CD4-positive, alpha-beta T cell treated with Interleukin-17A for 4 hours (primary cell): ENCODE data around the gene ST7L.
"Not testable (repeated sequence)": the region's sequence is repeated elsewhere in the genome, so short reads cannot be mapped to it uniquely, and the experiment has no call there.

Experiments
- DNase-seq: peaks from one replicate; pipeline ENCODE4 v3.0.0-alpha.2; 2020; ENCODE audit warnings: mixed read lengths

Gene ST7L

GRCh38 chr1:112618721-112619517 lies at the start of gene ST7L:
ST7L (minus strand) TSS chr1:112619141; CDS start chr1:112619113, 28 bp downstream.
- peak; percentile 62 for DNase-seq

GRCh38 chr1:112666946-112667345 lies 48.0 kb upstream of the ST7L start:
- DNase-seq, result no peak

- no peak for DNase-seq
These were observed 46.9 kb upstream of the ST7L start for GRCh38 chr1:112665857-112666256.

GRCh38 chr1:112651205-112651604 lies 32.3 kb upstream of the ST7L start:
- DNase-seq, result no peak

- DNase-seq, result no peak
These were observed 27.3 kb upstream of the ST7L start for GRCh38 chr1:112646225-112646624.

- DNase-seq, result no peak
These were observed 24.1 kb upstream of the ST7L start for GRCh38 chr1:112643080-112643479.

GRCh38 chr1:112640437-112640836 lies 21.5 kb upstream of the ST7L start:
- DNase-seq, result not testable (repeated sequence)

GRCh38 chr1:112638110-112638428 lies 19.1 kb upstream of the ST7L start:
- no peak for DNase-seq

GRCh38 chr1:112637254-112638109 lies 18.5 kb upstream of the ST7L start:
- DNase-seq, result no peak

GRCh38 chr1:112636597-112637253 lies 17.8 kb upstream of the ST7L start:
- DNase-seq, result no peak

- DNase-seq, result no peak
These were observed 17.1 kb upstream of the ST7L start for GRCh38 chr1:112636056-112636455.

- DNase-seq, result no peak
These were observed 15.4 kb upstream of the ST7L start for GRCh38 chr1:112634367-112634766.

- DNase-seq, result no peak
These were observed 14.7 kb upstream of the ST7L start for GRCh38 chr1:112633628-112634027.

- DNase-seq, result no peak
These were observed 10.3 kb upstream of the ST7L start for GRCh38 chr1:112629256-112629655.

GRCh38 chr1:112628516-112628915 lies 9.6 kb upstream of the ST7L start:
- DNase-seq, result no peak

- DNase-seq, result no peak
These were observed 7.9 kb upstream of the ST7L start for GRCh38 chr1:112626887-112627286.

GRCh38 chr1:112626193-112626592 lies 7.3 kb upstream of the ST7L start:
- DNase-seq, result no peak

- no peak for DNase-seq
These were observed 6.8 kb upstream of the ST7L start for GRCh38 chr1:112625696-112626095.

- not testable (repeated sequence) for DNase-seq
These were observed 5.6 kb upstream of the ST7L start for GRCh38 chr1:112624493-112624892.

- no peak for DNase-seq
These were observed 1.4 kb upstream of the ST7L start for GRCh38 chr1:112620377-112620695.

- peak; percentile 89 for DNase-seq
These were observed 806 bp upstream of the ST7L start, which contains the start of gene CAPZA1 for GRCh38 chr1:112619518-112620376. CAPZA1 (plus strand) TSS chr1:112619832; CDS start chr1:112619845, 13 bp downstream.

- peak; percentile 43 for DNase-seq
These were observed 724 bp downstream of the ST7L start for GRCh38 chr1:112618114-112618720.
